Glutamatergic neuron (in vitro differentiated cells): ENCODE data around the gene STRN. TPM values are rescaled to one million over a fixed set of nuclear protein-coding genes. Genes with fewer than 3 reads are reported as not detected.

Experiments used
- DNase-seq: peaks from one replicate; pipeline ENCODE4 v3.0.0; 2022
- H3K27ac Mint-ChIP-seq: one replicate; pipeline ENCODE4 v1.8.0; 2020; ENCODE audit warnings: mild to moderate bottlenecking, mixed read lengths, inconsistent platforms; ENCODE audit not compliant: unreplicated experiment
- H3K27me3 Mint-ChIP-seq: one replicate; pipeline ENCODE4 v1.8.0; 2020; ENCODE audit warnings: mild to moderate bottlenecking, moderate library complexity, mixed read lengths, inconsistent platforms; ENCODE audit not compliant: unreplicated experiment
- H3K36me3 Mint-ChIP-seq: one replicate; pipeline ENCODE4 v1.8.0; 2020; ENCODE audit warnings: mild to moderate bottlenecking, mixed read lengths, inconsistent platforms; ENCODE audit not compliant: unreplicated experiment
- H3K4me1 Mint-ChIP-seq: one replicate; pipeline ENCODE4 v1.8.0; 2020; ENCODE audit warnings: mild to moderate bottlenecking, low read depth, mixed read lengths, inconsistent platforms; ENCODE audit not compliant: unreplicated experiment
- H3K4me3 Mint-ChIP-seq: one replicate; pipeline ENCODE4 v1.8.0; 2020; ENCODE audit warnings: mild to moderate bottlenecking, mixed read lengths, inconsistent platforms; ENCODE audit not compliant: unreplicated experiment
- H3K9me3 Mint-ChIP-seq: one replicate; pipeline ENCODE4 v1.8.0; 2020; ENCODE audit warnings: mild to moderate bottlenecking, moderate library complexity, mixed read lengths, inconsistent platforms; ENCODE audit not compliant: unreplicated experiment
- CTCF ChIP-seq: fragments of 200-600 bp; sonication (generic); IDR thresholded peaks from one replicate; pipeline ENCODE4 v1.5.0; 2021; ENCODE audit not compliant: partially characterized antibody, unreplicated experiment
- long read RNA-seq: library from polyadenylated mRNA; unstranded; transcript quantifications from one replicate; pipeline ENCODE4 v2.0.0, GENCODE V29; 2020; ENCODE audit not compliant: unreplicated experiment
- total RNA-seq: library from RNA; stranded (reverse); fragmentation: NEBNext Ultra II Directional; extraction: Animal tissue kit (Norgen Biotek cat#: 25700); gene quantifications from one replicate; pipeline ENCODE4 v1.2.1, GENCODE V29; 2021; ENCODE audit not compliant: unreplicated experiment

The STRN gene
- 20.8 TPM for total RNA-seq
- long read RNA-seq, partial matches to known transcripts: 0 of 1 reads
- long read RNA-seq, other reads (novel, unspliced or antisense): 1 of 1 reads

GRCh38 chr2:36966370-36967235, at the start of gene STRN:
TSS of gene STRN (minus strand) at chr2:36966536. CDS start at chr2:36966463, 73 bp downstream.
- DNase-seq: peak; percentile 96
- Mint-ChIP-seq H3K27ac (peak within 1 kb of the TSS; percentile 64), H3K4me3 (peak within 1 kb of the TSS; percentile 96), H3K9me3 (peaks cover 11% of the 10 kb centered on the region), H3K36me3 (no peaks in the 10 kb centered on the region), H3K4me1 (peaks cover 5% of the 10 kb centered on the region), H3K27me3 (no peaks in the 10 kb centered on the region)
- TF ChIP-seq CTCF: no peak

- Mint-ChIP-seq H3K9me3 (no peaks in the 10 kb centered on the region), H3K27ac (no peak overlapping the region), H3K4me3 (no peak overlapping the region), H3K27me3 (no peaks in the 10 kb centered on the region), H3K36me3 (no peaks in the 10 kb centered on the region), H3K4me1 (no peaks in the 10 kb centered on the region)
- DNase-seq: no peak
- TF ChIP-seq CTCF: no peak
Measured at GRCh38 chr2:37013315-37013641, 46.9 kb upstream of the STRN start.

GRCh38 chr2:37011130-37011529, 44.8 kb upstream of the STRN start:
- H3K4me3 Mint-ChIP-seq: no peak overlapping the region

GRCh38 chr2:37005118-37005868, 39.0 kb upstream of the STRN start:
- Mint-ChIP-seq H3K27ac (no peak overlapping the region), H3K4me1 (no peaks in the 10 kb centered on the region), H3K4me3 (no peak overlapping the region), H3K27me3 (no peaks in the 10 kb centered on the region), H3K36me3 (no peaks in the 10 kb centered on the region), H3K9me3 (no peaks in the 10 kb centered on the region)
- no peak for DNase-seq
- TF ChIP-seq CTCF: peak; percentile 13

More at GRCh38 chr2:37011130-37011529, 44.8 kb upstream of the STRN start:
- DNase-seq: no peak
- H3K27me3 Mint-ChIP-seq: no peaks in the 10 kb centered on the region
- no peaks in the 10 kb centered on the region for H3K4me1 Mint-ChIP-seq
- H3K36me3 Mint-ChIP-seq: no peaks in the 10 kb centered on the region
- no peaks in the 10 kb centered on the region for H3K9me3 Mint-ChIP-seq
- TF ChIP-seq CTCF: no peak
- H3K27ac Mint-ChIP-seq: no peak overlapping the region

GRCh38 chr2:37000988-37001556, 34.7 kb upstream of the STRN start:
- H3K9me3 Mint-ChIP-seq: no peaks in the 10 kb centered on the region
- peaks cover 6% of the 10 kb centered on the region for H3K36me3 Mint-ChIP-seq
- H3K27ac Mint-ChIP-seq: no peak overlapping the region
- H3K4me3 Mint-ChIP-seq: no peak overlapping the region
- TF ChIP-seq CTCF: no peak
- DNase-seq: no peak
- no peaks in the 10 kb centered on the region for H3K4me1 Mint-ChIP-seq
- no peaks in the 10 kb centered on the region for H3K27me3 Mint-ChIP-seq
